Breast epithelium (tissue), 4 donors: Measurements from ENCODE around the gene ELMO1. TPM values are rescaled to one million over a fixed set of nuclear protein-coding genes. Genes with fewer than 3 reads are reported as not detected.

Source experiments
- DNase-seq, 2 donors: peaks; one replicate each; pipeline ENCODE4 v3.0.0-alpha.2; 2019; ENCODE audit warnings: low spot score in 2 of 2
- H3K27ac ChIP-seq, 2 donors: fragments of 200-600 bp; sonication (generic) in 1 of 2; one replicate each; pipeline ENCODE4 v1.5.1; 2016 to 2019; ENCODE audit warnings: mild to moderate bottlenecking in 1 of 2
- H3K27me3 ChIP-seq, 2 donors: fragments of 200-600 bp; sonication (generic) in 1 of 2; one replicate each; pipeline versions ENCODE4 v1.5.1 to v1.6.0; 2017 to 2019; ENCODE audit warnings: control low read depth in 1 of 2, mild to moderate bottlenecking in 1 of 2
- H3K36me3 ChIP-seq: fragments of 200-600 bp; one replicate; pipeline ENCODE4 v1.5.1; 2019
- H3K4me1 ChIP-seq, 2 donors: fragments of 200-600 bp; sonication (generic); one replicate each; pipeline ENCODE4 v1.5.1; 2016 to 2019; ENCODE audit warnings: control low read depth in 1 of 2
- H3K4me3 ChIP-seq, 3 donors: fragments of 200-600 bp; sonication (generic); 1 replicate in 2 of 3; 2 replicates in 1 of 3; pipeline ENCODE4 v1.5.1; 2016 to 2019; ENCODE audit warnings: mild to moderate bottlenecking in 3 of 3, moderate library complexity in 2 of 3
- H3K9me3 ChIP-seq, 2 donors: fragments of 200-600 bp; sonication (generic) in 1 of 2; one replicate each; pipeline ENCODE4 v1.5.1; 2016 to 2019; ENCODE audit warnings: control low read depth in 1 of 2
- CTCF ChIP-seq, 3 donors: fragments of 450-650 bp; IDR thresholded peaks; one replicate each; pipeline ENCODE4 v1.5.1; 2016 to 2017; ENCODE audit warnings: antibody characterized with exemption in 3 of 3, mild to moderate bottlenecking in 3 of 3, moderate library complexity in 3 of 3
- POLR2A ChIP-seq: fragments of 450-650 bp; IDR thresholded peaks from one replicate; pipeline ENCODE4 v1.6.1; 2016; ENCODE audit warnings: antibody characterized with exemption, mild to moderate bottlenecking, moderate library complexity
- POLR2AphosphoS5 ChIP-seq, 3 donors: sonication (generic); formaldehyde crosslinking; IDR thresholded peaks; one replicate each; pipeline ENCODE4 v1.6.1; 2017; ENCODE audit warnings: antibody characterized with exemption in 3 of 3
- intact Hi-C: fragments of 100-400 bp; cut with DNase I; formaldehyde crosslinking; loops from one replicate; pipeline ENCODE4 v1.15.1; 2023; ENCODE audit warnings: low total_unique reads
- total RNA-seq, 3 donors: library from RNA; depleted of rRNA; stranded (reverse); fragments of >200 nt; gene quantifications; one replicate each; pipeline ENCODE4 v1.1.0, GENCODE V29; 2016

The ELMO1 gene
- total RNA-seq, 3 donors from 2014 or later, result 49.5 to 110 (median 66.9) TPM

DNA sequence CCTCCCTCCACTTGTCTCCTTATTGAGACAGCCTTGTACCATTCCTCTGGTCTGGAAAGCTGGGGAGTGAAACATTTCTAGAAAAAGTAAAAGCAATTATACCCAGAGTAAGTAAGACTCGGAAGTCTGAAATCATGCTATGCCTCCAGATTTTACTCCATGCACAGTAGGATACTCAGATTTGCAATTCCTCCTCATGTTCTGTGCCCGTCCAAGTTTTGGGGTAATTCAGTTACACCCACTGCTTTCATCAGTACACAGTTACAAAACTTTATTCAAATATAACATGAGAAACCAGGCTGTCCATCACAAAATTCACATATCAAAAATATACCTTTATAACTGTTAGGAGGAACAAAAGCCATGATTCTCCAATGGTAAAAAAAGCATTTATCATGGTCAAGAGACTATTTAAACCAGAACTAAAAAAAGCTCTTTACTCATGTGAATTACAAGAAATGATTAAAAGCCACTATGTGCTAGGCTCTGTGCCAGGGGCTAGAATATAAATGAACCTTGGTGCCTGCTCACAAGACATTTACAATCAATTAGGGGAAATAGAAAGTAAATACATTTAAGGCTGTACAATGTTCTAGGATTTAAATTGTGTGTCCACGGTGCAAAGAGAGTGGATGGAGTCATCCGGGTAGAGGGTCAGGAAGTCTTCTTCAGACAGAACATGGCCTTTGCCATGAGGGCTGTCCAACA lies 320.2 kb downstream of the ELMO1 start:
- Histone ChIP-seq H3K27ac (peak overlapping the region in 1 of 2 donors; percentile 10), H3K27me3 (no peaks in the 10 kb centered on the region), H3K36me3 (no peaks in the 10 kb centered on the region), H3K4me3 (no peak overlapping the region), H3K4me1 (no peaks in the 10 kb centered on the region), H3K9me3 (no peaks in the 10 kb centered on the region)
- TF ChIP-seq CTCF (IDR thresholded peaks at IDR 0.05) (no peak), POLR2A (no peak), POLR2AphosphoS5 (IDR thresholded peaks at IDR 0.05) (no peak)
- DNase-seq, result no peak
- intact Hi-C loops, result no loop called here

GRCh38 chr7:37119296-37119860 lies 329.3 kb downstream of the ELMO1 start:
- TF ChIP-seq POLR2A (no peak), POLR2AphosphoS5 (IDR thresholded peaks at IDR 0.05) (no peak), CTCF (IDR thresholded peaks at IDR 0.05) (no peak)
- Histone ChIP-seq H3K27ac (no peak overlapping the region), H3K4me1 (no peaks in the 10 kb centered on the region), H3K27me3 (no peaks in the 10 kb centered on the region), H3K9me3 (no peaks in the 10 kb centered on the region), H3K36me3 (no peaks in the 10 kb centered on the region), H3K4me3 (no peak overlapping the region)
- no peak for DNase-seq
- intact Hi-C loops, result no loop called here

DNA sequence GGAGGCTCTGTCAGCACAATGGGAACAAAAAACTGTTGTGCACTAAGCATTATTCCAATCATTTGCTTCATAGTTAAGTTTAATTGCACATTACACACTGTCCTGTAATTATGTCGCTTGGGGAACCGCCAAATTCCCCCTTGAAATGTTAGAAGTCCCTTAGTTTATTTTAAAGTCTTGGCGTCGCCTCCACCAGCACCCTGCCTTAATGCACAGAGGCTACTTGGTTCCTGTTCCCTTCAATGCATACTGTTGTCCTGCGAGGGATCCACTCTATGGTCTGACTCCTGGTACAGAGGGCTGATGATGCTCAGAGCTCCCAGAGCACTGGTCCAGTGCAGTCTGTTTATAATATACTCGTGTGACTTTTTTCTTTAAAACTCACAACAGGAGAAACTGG lies 330.7 kb downstream of the ELMO1 start:
- DNase-seq, result no peak
- H3K36me3 ChIP-seq, result no peaks in the 10 kb centered on the region
- intact Hi-C loops, result no loop called here
- no peak for TF ChIP-seq POLR2A
- no peak overlapping the region for H3K27ac ChIP-seq
- no peaks in the 10 kb centered on the region for H3K27me3 ChIP-seq
- H3K4me1 ChIP-seq, result no peaks in the 10 kb centered on the region
- no peak overlapping the region for H3K4me3 ChIP-seq
- H3K9me3 ChIP-seq, result no peaks in the 10 kb centered on the region

- DNase-seq, result no peak
- no peaks in the 10 kb centered on the region for H3K27me3 ChIP-seq
- no peak overlapping the region for H3K27ac ChIP-seq
- no peaks in the 10 kb centered on the region for H3K9me3 ChIP-seq
- intact Hi-C loops, result no loop called here
- no peak overlapping the region for H3K4me3 ChIP-seq
- no peaks in the 10 kb centered on the region for H3K4me1 ChIP-seq
- no peaks in the 10 kb centered on the region for H3K36me3 ChIP-seq
- TF ChIP-seq POLR2AphosphoS5 (IDR thresholded peaks at IDR 0.05), result no peak
- TF ChIP-seq CTCF (IDR thresholded peaks at IDR 0.05), result no peak
- no peak for TF ChIP-seq POLR2A
These were observed 331.4 kb downstream of the ELMO1 start for GRCh38 chr7:37117292-37117691.

DNA sequence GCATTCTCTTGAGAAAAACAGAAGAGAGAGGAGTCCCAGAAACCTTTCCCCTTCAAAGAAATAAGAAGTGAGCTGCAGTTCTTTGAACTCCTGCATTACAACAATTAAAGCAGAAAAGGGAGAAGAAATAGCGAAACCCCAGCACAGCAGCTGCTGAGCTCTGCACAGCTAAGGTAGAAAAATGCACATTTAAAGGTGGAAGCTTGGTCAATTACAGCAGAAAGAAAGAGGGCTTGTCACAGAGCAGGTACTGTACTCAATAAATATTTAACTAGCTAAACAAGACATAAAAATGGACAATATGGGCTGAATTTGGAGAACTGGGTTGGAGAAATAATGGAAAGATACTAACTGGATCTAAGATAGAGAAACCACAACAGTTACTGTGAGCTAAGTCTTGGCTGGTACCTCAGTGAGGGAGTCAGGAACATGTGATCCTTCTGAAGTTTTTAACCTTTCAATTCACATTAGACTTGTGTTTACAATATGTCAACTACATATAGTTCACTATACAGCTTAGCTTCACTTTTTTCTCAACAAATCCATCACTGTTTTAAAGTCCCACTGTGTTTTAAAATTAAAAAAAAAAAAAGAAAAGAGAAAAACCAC lies 332.5 kb downstream of the ELMO1 start:
- Histone ChIP-seq H3K36me3 (no peaks in the 10 kb centered on the region), H3K27me3 (no peaks in the 10 kb centered on the region), H3K4me1 (no peaks in the 10 kb centered on the region), H3K4me3 (no peak overlapping the region), H3K9me3 (no peaks in the 10 kb centered on the region), H3K27ac (no peak overlapping the region)
- intact Hi-C loops, result no loop called here
- no peak for DNase-seq
- TF ChIP-seq CTCF (IDR thresholded peaks at IDR 0.05), result no peak
- no peak for TF ChIP-seq POLR2AphosphoS5 (IDR thresholded peaks at IDR 0.05)
- TF ChIP-seq POLR2A, result no peak
